ENCODE results near the gene ZMYM3. TPM values are rescaled to one million over a fixed set of nuclear protein-coding genes. Genes with fewer than 3 reads are reported as not detected.
"Not testable (repeated sequence)": the region's sequence is repeated elsewhere in the genome, so short reads cannot be mapped to it uniquely, and the experiment has no call there.

Gene ZMYM3
- 10 to 100 TPM; 25.8 to 27.5 TPM for total RNA-seq

DNA sequence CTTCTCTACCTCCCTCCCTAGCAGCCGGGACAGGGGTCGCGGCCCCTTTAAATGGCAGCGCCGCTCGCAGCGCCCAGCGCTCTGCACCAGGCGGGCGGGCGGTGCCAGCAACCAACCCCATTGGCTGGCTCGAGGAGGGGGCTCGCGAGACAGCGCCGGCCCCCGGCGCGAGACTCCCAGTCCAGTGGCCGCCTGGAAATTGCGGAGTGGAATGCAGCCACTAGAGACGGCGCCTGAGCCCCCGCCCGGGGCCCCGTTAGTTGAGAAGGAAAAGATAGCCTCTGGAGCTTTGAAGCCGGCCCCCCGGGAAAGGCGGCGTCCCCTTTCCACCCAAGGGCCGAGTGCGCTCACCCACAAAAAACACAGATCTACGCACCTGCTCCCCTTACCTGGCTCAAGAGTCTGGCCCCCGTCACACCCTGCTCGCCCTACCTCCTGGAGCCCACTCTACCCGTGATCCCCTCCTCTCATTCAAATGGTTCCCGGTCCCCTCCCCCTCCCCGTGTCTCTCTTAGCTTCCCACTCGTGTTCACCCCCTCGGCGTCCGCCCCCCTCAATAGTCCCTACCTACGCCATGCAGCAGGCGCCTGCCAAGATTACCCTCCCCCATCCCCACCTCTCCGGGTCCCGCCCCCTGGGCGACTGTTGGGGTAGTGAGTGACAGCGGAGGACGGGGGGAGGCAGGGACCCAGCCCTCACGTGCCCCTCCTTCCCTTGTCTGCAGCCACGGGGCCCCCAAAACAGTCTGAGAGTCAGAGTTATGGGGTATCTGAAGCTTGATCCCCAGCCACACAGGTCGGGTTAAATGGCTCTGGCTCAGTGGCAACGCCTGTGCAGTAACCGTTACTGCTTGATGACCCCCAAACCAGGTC lies at the start of gene ZMYM3:
ZMYM3 (minus strand) TSS at position 49 of the 872 bp plus-strand sequence. CDS start 885 bp downstream, outside the sequence.
- intact Hi-C loops (cut with micrococcal nuclease) = loop anchor here (2.0 to 10.0 kb wide), 3 partner anchors 28 to 150 kb away; partner anchors contain the start of genes CXorf65 and NONO
- ChIA-PET POLR2A (interaction anchor here (0.8 to 2.8 kb wide), 10 partner anchors 27 to 281 kb away, joined by 3 to 12 read pairs (median 4); partner anchors contain the start of genes NONO and TAF1), CTCF (interaction anchor here (1.8 to 2.3 kb wide), 2 partner anchors 29 to 57 kb away, joined by 8 to 15 read pairs; partner anchors contain the start of gene NONO)
- no peak for TF ChIP-seq CTCF (IDR thresholded peaks at IDR 0.05)
- ATAC-seq (peak; percentile 88), DNase-seq (peak; percentile 86)
- Mint-ChIP-seq H3K36me3 (ENCODE audit: low read depth) (peaks cover 3% of the 10 kb centered on the region), H3K27me3 (no peaks in the 10 kb centered on the region), H3K4me1 (ENCODE audit: low read depth) (peaks cover 32% of the 10 kb centered on the region), H3K4me3 (peak within 1 kb of the TSS; percentile 89), H3K9me3 (no peaks in the 10 kb centered on the region), H3K27ac (peak within 1 kb of the TSS; percentile 91)

DNA sequence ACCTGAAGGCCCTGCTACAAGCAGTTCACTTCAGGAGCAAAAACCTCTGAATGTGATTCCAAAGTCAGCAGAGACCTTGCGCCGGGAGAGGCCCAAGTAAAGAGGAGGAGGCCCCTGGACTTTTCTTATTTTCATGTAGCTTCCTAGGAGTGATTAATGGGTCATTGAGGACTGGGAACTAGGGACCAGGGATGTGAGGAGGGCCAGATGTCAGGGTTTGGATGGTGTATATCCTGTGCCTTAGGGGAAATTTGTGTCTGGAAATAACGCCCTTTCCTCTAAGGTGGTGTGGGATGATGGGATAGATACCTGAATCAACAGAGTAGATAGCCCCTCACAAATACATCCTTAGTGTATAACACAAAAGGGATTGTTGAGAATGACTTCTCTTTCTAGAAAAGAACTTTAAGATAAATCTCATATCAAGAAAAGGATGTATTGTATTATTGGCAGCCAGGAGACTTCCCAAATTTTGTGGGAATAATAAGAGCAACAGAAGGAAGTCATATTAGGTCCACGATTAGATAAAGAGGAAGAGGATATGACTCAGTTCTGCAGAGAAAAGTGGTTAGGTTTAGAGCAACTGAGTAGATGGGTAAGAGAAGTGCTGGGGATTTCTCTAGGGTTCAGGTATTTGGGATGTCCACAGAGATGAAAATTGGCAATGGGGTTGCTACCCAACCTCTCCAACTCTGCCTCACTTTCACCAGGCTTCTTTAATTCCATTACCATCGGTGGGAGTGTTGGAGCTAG lies 48.7 kb upstream of the ZMYM3 start:
- ChIA-PET CTCF (no interaction called here), POLR2A (interaction anchor here (0.6 to 1.5 kb wide), 3 partner anchors 10 to 30 kb away, joined by 4 to 5 read pairs (median 4); no protein-coding TSS in a partner anchor)
- DNase-seq (no peak), ATAC-seq (no peak)
- Mint-ChIP-seq H3K27me3 (no peaks in the 10 kb centered on the region), H3K4me1 (ENCODE audit: low read depth) (peaks cover 23% of the 10 kb centered on the region), H3K4me3 (no peak overlapping the region), H3K36me3 (ENCODE audit: low read depth) (peaks cover 54% of the 10 kb centered on the region), H3K9me3 (no peaks in the 10 kb centered on the region), H3K27ac (peak overlapping the region; percentile 75)
- TF ChIP-seq CTCF (IDR thresholded peaks at IDR 0.05) = no peak
- intact Hi-C loops (cut with micrococcal nuclease) = no loop called here

GRCh38 chrX:71301195-71301924 lies 47.4 kb upstream of the ZMYM3 start, which contains the start of gene ITGB1BP2:
Gene ITGB1BP2 (plus strand): TSS chrX:71301750. CDS start chrX:71301807, 57 bp downstream.
- intact Hi-C loops (cut with micrococcal nuclease) = no loop called here
- no peak within 1 kb of the TSS for H3K4me3 Mint-ChIP-seq
- TF ChIP-seq CTCF (IDR thresholded peaks at IDR 0.05) = no peak
- peaks cover 23% of the 10 kb centered on the region for H3K4me1 Mint-ChIP-seq (ENCODE audit: low read depth)
- peak within 1 kb of the TSS; percentile 75 for H3K27ac Mint-ChIP-seq
- peaks cover 67% of the 10 kb centered on the region for H3K36me3 Mint-ChIP-seq (ENCODE audit: low read depth)
- CTCF ChIA-PET = no interaction called here
- POLR2A ChIA-PET = interaction anchor here (0.6 to 1.5 kb wide), 2 partner anchors 8 to 9 kb away, joined by 3 to 5 read pairs; no protein-coding TSS in a partner anchor
- DNase-seq (no peak), ATAC-seq (no peak)
- H3K27me3 Mint-ChIP-seq = no peaks in the 10 kb centered on the region
- H3K9me3 Mint-ChIP-seq = no peaks in the 10 kb centered on the region

DNA sequence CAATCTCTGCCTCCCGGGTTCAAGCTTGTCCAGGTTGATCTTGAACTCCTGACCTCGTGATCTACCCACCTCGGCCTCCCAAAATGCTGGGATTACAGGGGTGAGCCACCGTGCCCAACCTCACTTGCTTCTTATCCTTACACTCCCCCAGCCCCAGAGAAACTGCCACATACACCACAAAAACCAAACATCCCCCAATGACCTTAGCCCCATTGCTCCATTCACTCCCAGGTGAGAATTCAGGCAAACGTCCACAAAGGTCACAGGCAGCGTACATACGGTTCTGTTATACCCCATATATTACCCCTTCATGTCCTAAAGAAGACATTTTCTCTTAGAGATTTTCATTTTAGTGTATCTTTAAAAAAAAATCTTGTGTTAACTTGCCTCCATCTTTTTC lies 46.6 kb upstream of the ZMYM3 start:
- H3K9me3 Mint-ChIP-seq; DNase-seq; H3K27ac Mint-ChIP-seq; ATAC-seq; H3K27me3 Mint-ChIP-seq; H3K4me3 Mint-ChIP-seq; CTCF ChIA-PET; POLR2A ChIA-PET; intact Hi-C loops (cut with micrococcal nuclease): not testable (repeated sequence)
- H3K4me1 Mint-ChIP-seq (ENCODE audit: low read depth) = peaks cover 23% of the 10 kb centered on the region
- H3K36me3 Mint-ChIP-seq (ENCODE audit: low read depth) = peaks cover 72% of the 10 kb centered on the region

DNA sequence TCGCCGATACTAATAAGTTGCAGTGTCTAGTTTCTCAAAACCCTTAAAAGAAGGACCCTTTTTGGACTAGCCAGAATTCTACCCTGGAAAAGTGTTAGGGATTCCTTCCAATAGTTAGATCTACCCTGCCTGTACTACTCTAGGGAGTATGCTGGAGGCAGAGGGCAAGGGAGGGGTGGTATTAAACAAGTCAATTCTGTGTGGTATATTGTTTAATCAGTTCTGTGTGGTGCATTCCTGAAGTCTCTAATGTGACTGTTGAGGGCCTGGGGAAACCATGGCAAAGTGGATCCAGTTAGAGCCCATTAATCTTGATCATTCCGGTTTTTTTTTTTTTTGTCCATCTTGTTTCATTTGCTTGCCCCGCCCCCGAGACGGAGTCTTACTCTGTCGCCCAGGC lies 46.1 kb upstream of the ZMYM3 start:
- CTCF ChIA-PET = not testable (repeated sequence)

More for the DNA sequence above, 46.1 kb upstream of the ZMYM3 start:
- intact Hi-C loops (cut with micrococcal nuclease); H3K27me3 Mint-ChIP-seq; DNase-seq; ATAC-seq; H3K4me3 Mint-ChIP-seq; H3K9me3 Mint-ChIP-seq; H3K27ac Mint-ChIP-seq; POLR2A ChIA-PET: not testable (repeated sequence)
- Mint-ChIP-seq H3K36me3 (ENCODE audit: low read depth) (peaks cover 70% of the 10 kb centered on the region), H3K4me1 (ENCODE audit: low read depth) (peaks cover 23% of the 10 kb centered on the region)
